AG04450 (cell line): Measurements from ENCODE around the gene TRIM71. TPM values are rescaled to one million over a fixed set of nuclear protein-coding genes. Genes with fewer than 3 reads are reported as not detected.

Source experiments
- CTCF ChIA-PET: fragments of 300-600, 350-600 bp; formaldehyde crosslinking; extraction: SDS; loops from one replicate; lab custom pipeline; 2022; ENCODE audit warnings: antibody characterized with exemption, inconsistent platforms; lab: Charles Lee
- POLR2A ChIA-PET: fragments of 350-600 bp; formaldehyde crosslinking; extraction: SDS; loops from one replicate; lab custom pipeline; 2021; ENCODE audit warnings: antibody characterized with exemption, inconsistent platforms; lab: Yijun Ruan, JAX
- DNase-seq: peaks from one replicate; pipeline ENCODE4 v3.0.0-alpha.2; 2011; ENCODE audit warnings: low read depth, low spot score
- H3K27ac ChIP-seq: one replicate; pipeline ENCODE4 v1.5.1; 2012; ENCODE audit warnings: low read depth, low read length, control low read depth
- H3K27me3 ChIP-seq: one replicate; pipeline ENCODE4 v1.6.0; 2012; ENCODE audit warnings: low read length; ENCODE audit not compliant: control insufficient read depth, insufficient read depth
- H3K4me3 ChIP-seq: 2 replicates; pipeline ENCODE4 v1.5.1; 2011; ENCODE audit warnings: mild to moderate bottlenecking, low read depth, low read length, control low read depth
- H3K9me3 ChIP-seq: 2 replicates; pipeline ENCODE4 v1.5.1; 2012; ENCODE audit warnings: low read length; ENCODE audit not compliant: control insufficient read depth, insufficient read depth
- CTCF ChIP-seq: IDR thresholded peaks from 2 replicates; pipeline ENCODE4 v1.5.1; 2011; ENCODE audit warnings: low read depth, low read length, control low read depth, inconsistent platforms
- polyA plus RNA-seq: library from polyadenylated mRNA; depleted of rRNA; stranded (reverse); fragments of >200 nt; gene quantifications from 2 replicates; pipeline ENCODE4 v1.2.3, GENCODE V29; 2011

TRIM71 gene
- polyA plus RNA-seq, 1 experiment = not detected

DNA sequence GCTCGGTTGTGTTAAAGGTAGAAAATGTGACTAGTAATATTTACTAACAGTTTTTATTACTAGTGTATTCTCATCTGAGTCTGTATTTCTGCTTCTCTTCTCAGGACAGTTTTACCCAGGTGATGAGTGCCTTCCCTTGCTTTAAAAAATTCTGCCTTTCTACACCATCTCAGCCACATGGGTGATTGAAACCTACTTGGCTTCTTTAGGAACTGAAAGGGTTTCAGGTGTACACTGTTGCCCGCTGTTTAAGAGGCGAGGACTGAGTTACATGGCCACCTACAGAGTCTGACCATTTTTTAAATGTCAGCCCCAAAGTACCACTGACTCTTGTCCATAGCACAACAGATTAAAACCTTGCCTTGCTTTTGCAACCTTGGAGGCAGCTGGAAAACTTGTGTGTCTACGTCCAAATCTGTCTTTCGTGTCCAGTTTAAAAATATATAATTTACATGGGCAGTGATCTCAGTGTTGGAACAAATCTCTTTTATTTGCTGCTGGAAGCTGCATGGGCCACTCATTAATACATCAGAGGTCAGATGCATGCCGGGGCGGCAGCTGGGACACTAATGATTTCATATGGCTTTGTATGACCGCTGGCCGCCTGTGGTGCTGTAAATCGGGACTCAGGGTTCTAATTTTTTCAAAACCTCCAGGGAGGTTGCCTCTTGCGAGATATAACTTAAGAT, 44.6 kb downstream of the TRIM71 start:
- H3K9me3 ChIP-seq = no peaks in the 10 kb centered on the region
- H3K4me3 ChIP-seq = no peak overlapping the region
- ChIA-PET CTCF (no interaction called here), POLR2A (no interaction called here)
- H3K27me3 ChIP-seq = peaks cover 14% of the 10 kb centered on the region
- no peak for DNase-seq
- no peak for TF ChIP-seq CTCF
- no peak overlapping the region for H3K27ac ChIP-seq

GRCh38 chr3:32862936-32863487, 45.2 kb downstream of the TRIM71 start:
- no peaks in the 10 kb centered on the region for H3K9me3 ChIP-seq
- ChIA-PET CTCF (interaction anchor here (0.6 to 0.7 kb wide), 2 partner anchors 1133 to 1976 kb away, joined by 3 to 5 read pairs; no protein-coding TSS in a partner anchor), POLR2A (no interaction called here)
- DNase-seq = no peak
- H3K27me3 ChIP-seq = peaks cover 14% of the 10 kb centered on the region
- no peak overlapping the region for H3K4me3 ChIP-seq
- TF ChIP-seq CTCF = no peak
- no peak overlapping the region for H3K27ac ChIP-seq

GRCh38 chr3:32865383-32865782, 47.6 kb downstream of the TRIM71 start:
- CTCF ChIA-PET = interaction anchor here (1.2 kb wide), 1 partner anchor 68 kb away, joined by 3 read pairs; no protein-coding TSS in a partner anchor
- H3K27me3 ChIP-seq = peaks cover 8% of the 10 kb centered on the region
- POLR2A ChIA-PET = no interaction called here
- DNase-seq = no peak
- no peak for TF ChIP-seq CTCF
- H3K27ac ChIP-seq = no peak overlapping the region
- H3K9me3 ChIP-seq = no peaks in the 10 kb centered on the region
- H3K4me3 ChIP-seq = no peak overlapping the region

- POLR2A ChIA-PET = no interaction called here
- TF ChIP-seq CTCF = no peak
- DNase-seq = no peak
- peaks cover 17% of the 10 kb centered on the region for H3K27me3 ChIP-seq
- CTCF ChIA-PET = no interaction called here
- no peaks in the 10 kb centered on the region for H3K9me3 ChIP-seq
- H3K4me3 ChIP-seq = no peak overlapping the region
- H3K27ac ChIP-seq = no peak overlapping the region
Measured at GRCh38 chr3:32866533-32866932, 48.7 kb downstream of the TRIM71 start.

- H3K27ac ChIP-seq = no peak overlapping the region
- ChIA-PET POLR2A (no interaction called here), CTCF (interaction anchor here (0.5 kb wide), 1 partner anchor 34 kb away, joined by 3 read pairs; no protein-coding TSS in a partner anchor)
- no peak for DNase-seq
- H3K27me3 ChIP-seq = peaks cover 22% of the 10 kb centered on the region
- no peak overlapping the region for H3K4me3 ChIP-seq
- no peaks in the 10 kb centered on the region for H3K9me3 ChIP-seq
- TF ChIP-seq CTCF = no peak
Measured at GRCh38 chr3:32867954-32868353, 50.2 kb downstream of the TRIM71 start.
